Stimulated activated naive B cell treated with anti-CD40 and anti-IgM and Interleukin-4, amounts not matched to agents 10 μg/mL and 1 μg/mL and 100 μg/mL, for 72 hours (primary cell): ENCODE data around the gene SLC9A2.

ENCODE experiments used
- ATAC-seq, 2 donors: fragments of 150-1000 bp; cut with Tn5 transposase; replicated peaks; 2 replicates each; pipeline ENCODE4 v1.10.0; 2021; ENCODE audit warnings: moderate library complexity in 1 of 2
- DNase-seq: peaks from one replicate; pipeline ENCODE4 v3.0.0; 2021
- H3K27ac Mint-ChIP-seq: one replicate; pipeline ENCODE4 v1.8.0; 2022; ENCODE audit warnings: mild to moderate bottlenecking, mixed read lengths
- H3K27me3 Mint-ChIP-seq, 2 donors: one replicate each; pipeline ENCODE4 v1.8.0; 2022; ENCODE audit warnings: mixed read lengths in 2 of 2
- H3K36me3 Mint-ChIP-seq, 2 donors: one replicate each; pipeline ENCODE4 v1.8.0; 2022; ENCODE audit warnings: mixed read lengths in 2 of 2, mild to moderate bottlenecking in 1 of 2
- H3K4me1 Mint-ChIP-seq, 2 donors: one replicate each; pipeline ENCODE4 v1.8.0; 2022; ENCODE audit warnings: mixed read lengths in 2 of 2, mild to moderate bottlenecking in 1 of 2
- H3K4me3 Mint-ChIP-seq, 2 donors: one replicate each; pipeline ENCODE4 v1.8.0; 2022; ENCODE audit warnings: mild to moderate bottlenecking in 2 of 2, mixed read lengths in 2 of 2, moderate library complexity in 1 of 2
- H3K9me3 Mint-ChIP-seq, 2 donors: one replicate each; pipeline ENCODE4 v1.8.0; 2022; ENCODE audit warnings: mixed read lengths in 2 of 2, mild to moderate bottlenecking in 1 of 2

SLC9A2 gene

DNA sequence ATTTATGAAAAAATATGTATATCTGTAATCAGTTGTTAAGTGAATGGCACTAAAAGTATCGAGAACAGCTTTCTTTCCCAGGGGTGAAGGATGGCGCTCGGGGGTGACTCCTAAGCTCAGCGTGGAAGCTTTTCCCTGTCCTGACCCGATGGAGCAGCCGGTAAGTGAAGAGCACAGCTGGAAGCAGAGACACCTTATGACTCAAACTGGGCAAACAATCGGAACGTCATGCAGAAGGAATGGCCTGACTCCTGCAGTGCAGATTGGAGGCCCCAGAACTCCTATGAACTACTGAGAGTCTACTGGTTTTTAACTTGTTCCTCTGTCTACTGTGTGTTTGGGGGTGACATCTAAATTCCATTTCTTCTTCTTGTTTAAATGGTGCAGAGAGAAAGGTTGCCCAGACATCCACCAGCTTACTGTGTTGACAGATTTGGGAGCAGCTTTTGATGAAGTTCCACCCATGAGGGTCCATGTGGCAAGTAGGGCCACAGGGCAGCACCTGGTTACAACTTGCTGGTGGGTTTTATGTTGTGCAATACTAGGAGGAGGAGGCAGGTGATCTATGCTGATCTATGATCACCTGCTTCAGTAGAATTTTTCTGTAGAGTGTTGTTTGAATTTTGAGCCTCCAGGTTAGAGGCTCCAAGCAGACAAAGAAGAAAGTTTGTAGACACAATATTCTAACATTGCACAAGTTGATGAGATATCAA, 89.7 kb downstream of the SLC9A2 start:
- no peak overlapping the region for H3K4me3 Mint-ChIP-seq
- DNase-seq: no peak
- no peak for ATAC-seq
- H3K27ac Mint-ChIP-seq: no peak overlapping the region
- H3K4me1 Mint-ChIP-seq: no peaks in the 10 kb centered on the region
- no peaks in the 10 kb centered on the region for H3K36me3 Mint-ChIP-seq
- H3K27me3 Mint-ChIP-seq: peaks cover 4 to 6% of the 10 kb centered on the region in 2 donors
- no peaks in the 10 kb centered on the region for H3K9me3 Mint-ChIP-seq

DNA sequence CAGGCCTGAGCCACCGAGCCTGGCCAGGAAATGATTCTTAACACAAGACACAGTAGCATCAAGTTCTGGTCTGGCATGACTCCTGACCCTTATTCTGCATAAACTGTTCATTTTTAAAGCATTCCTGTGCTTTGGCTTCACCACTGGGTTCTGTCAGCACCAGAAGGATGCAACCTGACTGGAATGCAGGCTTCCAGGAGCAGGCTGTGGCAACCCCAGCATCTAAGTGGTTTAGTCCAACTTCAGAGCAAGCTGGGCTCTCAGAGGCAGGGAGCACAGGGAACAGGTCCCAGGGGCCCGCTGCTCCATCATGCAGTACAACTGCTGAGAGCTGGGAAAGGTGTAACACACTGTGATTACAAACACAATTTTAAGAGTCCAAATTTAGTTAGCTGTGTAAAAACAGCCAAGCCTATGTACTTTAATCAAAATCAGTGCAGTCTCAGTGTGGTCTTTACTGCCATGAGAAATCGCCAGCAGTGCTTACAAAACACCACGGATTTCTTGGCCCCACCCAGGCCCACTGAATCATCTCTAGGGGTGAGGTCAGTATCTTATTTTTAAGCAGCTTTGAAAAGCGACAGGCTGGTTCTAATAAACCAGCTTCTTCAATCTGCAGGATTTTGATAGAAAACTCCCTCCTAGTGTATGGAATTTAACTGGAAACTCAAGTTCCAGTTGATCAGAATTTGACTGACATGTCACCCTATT, 98.1 kb downstream of the SLC9A2 start:
- ATAC-seq (no peak), DNase-seq (no peak)
- H3K36me3 Mint-ChIP-seq: peaks cover 35 to 51% of the 10 kb centered on the region in 2 donors
- H3K4me3 Mint-ChIP-seq: no peak overlapping the region
- H3K27ac Mint-ChIP-seq: no peak overlapping the region
- H3K4me1 Mint-ChIP-seq: no peaks in the 10 kb centered on the region
- no peaks in the 10 kb centered on the region for H3K27me3 Mint-ChIP-seq
- no peaks in the 10 kb centered on the region for H3K9me3 Mint-ChIP-seq

DNA sequence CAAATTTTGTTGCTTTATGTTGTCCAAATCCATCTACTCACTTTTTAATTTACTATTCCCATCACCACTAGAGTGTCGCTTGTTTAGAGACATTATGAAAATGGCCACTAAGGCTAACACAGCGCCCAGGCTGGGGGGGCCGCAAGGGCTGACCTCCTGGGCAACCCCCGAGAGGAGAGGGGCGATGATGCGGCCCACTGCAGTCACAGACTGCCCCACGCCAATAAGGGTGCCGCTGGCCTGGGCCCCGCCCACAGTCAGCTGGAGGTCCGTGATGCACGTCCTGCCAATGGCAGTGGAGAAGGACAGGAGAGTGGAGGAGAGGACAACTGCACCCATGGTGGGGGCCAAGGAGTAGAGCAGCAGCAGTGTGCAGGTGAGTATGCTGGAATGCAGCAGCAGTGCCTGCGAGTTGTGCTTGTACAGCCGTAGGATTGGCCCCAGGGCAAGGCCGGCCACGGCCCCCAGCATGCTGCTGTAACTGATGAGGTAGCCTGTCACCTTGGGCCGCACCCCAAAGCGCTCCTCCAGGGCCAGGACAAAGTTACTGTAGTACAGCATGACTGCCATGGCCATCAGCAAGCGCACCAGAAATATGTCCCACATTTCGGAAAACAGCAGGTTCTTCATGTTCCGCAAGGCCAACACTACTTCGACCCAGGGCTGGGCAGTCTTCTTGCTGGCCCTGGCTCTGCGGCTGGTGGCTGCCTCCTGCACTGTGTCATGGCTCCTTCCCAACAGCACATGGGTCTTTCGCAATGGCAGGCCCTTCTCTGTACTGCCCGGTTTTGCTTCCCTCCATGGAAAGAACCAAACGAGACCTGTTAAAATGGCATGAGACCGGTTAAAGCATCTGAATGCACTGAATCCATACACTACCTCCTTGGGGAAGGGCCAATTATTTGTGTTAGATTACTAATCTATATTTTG, 99.3 kb downstream of the SLC9A2 start:
- H3K4me1 Mint-ChIP-seq: no peaks in the 10 kb centered on the region
- DNase-seq: no peak

DNA sequence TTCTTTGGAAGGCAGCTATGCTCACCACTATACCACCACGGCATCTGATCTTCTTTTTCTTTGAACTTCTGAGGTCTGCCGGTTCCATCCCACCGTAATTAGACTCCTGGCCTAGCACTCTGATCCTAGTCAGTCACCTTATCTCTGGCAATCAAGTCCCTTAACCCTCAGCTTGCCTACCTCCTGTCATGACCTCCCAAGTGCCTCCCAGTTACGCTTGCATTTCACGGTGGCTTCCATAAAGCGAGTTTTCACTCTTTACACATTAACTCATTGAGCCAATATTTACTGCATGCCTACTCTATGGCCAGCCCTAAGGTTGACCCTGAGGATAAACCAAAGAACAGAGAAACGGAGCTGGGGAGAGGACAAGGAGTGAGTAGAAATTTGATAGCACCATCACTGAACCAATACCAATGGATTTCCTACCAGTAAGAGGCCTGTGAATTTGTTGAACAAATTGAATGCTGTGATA, 104.7 kb downstream of the SLC9A2 start:
- H3K27me3 Mint-ChIP-seq: no peaks in the 10 kb centered on the region
- H3K9me3 Mint-ChIP-seq: no peaks in the 10 kb centered on the region
- ATAC-seq (no peak), DNase-seq (no peak)
- no peak overlapping the region for H3K4me3 Mint-ChIP-seq
- H3K27ac Mint-ChIP-seq: no peak overlapping the region
- H3K4me1 Mint-ChIP-seq: peaks cover 2 to 8% of the 10 kb centered on the region in 2 donors
- H3K36me3 Mint-ChIP-seq: peaks cover 44 to 80% of the 10 kb centered on the region in 2 donors

More for the DNA sequence above, 99.3 kb downstream of the SLC9A2 start:
- Mint-ChIP-seq H3K27ac (no peak overlapping the region), H3K36me3 (peaks cover 45 to 63% of the 10 kb centered on the region in 2 donors), H3K27me3 (no peaks in the 10 kb centered on the region), H3K9me3 (no peaks in the 10 kb centered on the region), H3K4me3 (no peak overlapping the region)
- ATAC-seq: no peak

DNA sequence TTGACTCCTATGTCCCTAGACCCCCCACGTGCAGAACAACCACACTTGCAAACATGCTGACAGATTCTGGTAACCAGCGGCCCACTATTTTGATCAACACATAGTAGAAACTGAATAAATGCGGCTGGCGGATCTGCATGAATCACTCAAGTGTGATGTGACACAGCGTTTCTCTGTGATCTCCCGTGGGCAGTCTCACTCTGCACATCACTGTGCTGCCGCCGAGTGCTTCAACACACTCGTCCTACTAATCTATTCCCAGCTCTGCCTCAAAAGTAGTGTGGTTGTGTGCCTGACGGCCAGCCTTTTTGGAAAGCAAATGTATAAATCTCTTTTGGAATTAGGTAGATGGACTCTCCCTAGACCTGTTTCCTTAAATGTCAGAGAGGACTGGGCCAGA, 105.2 kb downstream of the SLC9A2 start:
- H3K4me1 Mint-ChIP-seq: peaks cover 2 to 8% of the 10 kb centered on the region in 2 donors
- H3K36me3 Mint-ChIP-seq: peaks cover 42 to 76% of the 10 kb centered on the region in 2 donors
- ATAC-seq (no peak), DNase-seq (no peak)
- no peaks in the 10 kb centered on the region for H3K9me3 Mint-ChIP-seq
- no peak overlapping the region for H3K4me3 Mint-ChIP-seq
- no peaks in the 10 kb centered on the region for H3K27me3 Mint-ChIP-seq
- no peak overlapping the region for H3K27ac Mint-ChIP-seq

DNA sequence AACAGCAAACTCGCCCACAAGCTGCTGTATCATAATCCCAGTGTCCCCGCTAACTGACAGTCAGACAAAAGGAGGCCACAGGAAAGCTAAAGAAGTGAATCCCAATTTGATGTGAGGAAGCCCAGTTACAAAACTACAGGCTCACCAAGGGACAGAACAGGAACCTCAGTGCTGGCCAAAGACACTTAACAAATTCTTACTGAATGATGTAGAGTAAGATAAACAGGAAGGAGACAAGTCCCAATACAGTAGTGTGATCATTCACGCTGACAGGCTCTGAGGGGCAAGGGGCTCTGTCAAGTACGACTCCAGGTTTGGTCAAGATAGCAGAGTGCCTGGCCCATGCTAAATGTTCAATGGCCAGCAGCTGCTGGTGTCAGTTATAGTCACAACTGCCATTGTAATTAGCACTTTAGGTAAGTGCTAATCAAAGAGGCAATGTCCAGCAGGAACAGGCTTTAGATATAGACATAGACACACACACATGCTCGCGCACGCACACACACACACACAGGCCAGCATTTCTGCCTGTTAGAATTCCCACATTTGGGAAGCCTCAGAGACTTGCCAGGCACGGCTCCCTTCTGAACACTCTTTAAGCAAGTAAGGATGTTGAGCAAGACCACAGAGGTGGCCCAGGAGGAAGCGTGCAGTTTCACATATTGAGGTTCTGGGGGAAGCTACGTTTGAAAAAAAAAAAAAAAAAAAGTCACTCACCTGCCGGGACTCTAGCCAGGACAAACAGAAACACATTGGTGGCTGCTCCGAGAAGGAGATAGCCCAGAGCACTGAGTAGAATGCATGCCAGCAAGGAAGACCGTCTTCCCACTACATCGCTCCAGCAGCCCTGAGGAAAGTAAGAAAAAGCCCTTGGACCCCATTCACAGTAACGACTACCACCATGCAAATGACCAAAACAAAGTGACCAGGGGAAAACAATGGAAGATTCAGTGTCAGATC, 107.1 kb downstream of the SLC9A2 start:
- Mint-ChIP-seq H3K27ac (no peak overlapping the region), H3K9me3 (no peaks in the 10 kb centered on the region), H3K36me3 (peaks cover 36 to 66% of the 10 kb centered on the region in 2 donors), H3K4me3 (no peak overlapping the region), H3K27me3 (no peaks in the 10 kb centered on the region), H3K4me1 (peaks cover 2 to 8% of the 10 kb centered on the region in 2 donors)
- DNase-seq: no peak
- peak in 1 of 2 donors; percentile 29 for ATAC-seq

DNA sequence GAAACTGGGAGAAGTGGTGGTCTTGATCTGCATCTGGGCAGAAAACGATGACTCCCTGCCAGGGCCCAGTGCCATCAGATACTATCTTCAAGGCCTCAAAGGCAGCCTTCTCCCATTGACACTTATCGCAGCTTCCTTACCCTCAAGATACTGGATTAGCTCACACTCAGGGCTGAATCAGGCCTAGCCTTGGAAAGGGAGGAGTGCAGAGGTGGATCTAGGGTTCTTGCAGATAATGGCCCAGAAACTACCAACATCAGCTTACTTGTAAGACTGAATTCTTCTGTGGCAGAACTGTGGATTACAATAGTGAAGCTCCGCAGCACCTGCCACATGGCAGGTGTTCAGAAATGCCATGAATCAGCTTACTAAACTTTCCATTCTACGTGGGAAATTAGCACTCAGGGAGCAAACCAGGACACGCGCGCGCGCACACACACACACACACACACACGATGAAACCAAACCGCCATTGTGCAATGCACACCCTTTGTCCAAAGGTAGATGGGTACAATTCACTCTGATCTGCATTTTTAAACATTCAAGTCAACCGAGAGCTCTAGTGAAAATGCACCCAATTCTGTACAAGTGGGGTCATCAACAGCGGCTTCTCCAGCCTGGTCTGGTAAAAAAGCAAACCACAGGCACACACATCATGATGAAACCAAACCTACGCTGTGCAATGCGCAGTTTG, 116.2 kb downstream of the SLC9A2 start:
- Mint-ChIP-seq H3K4me3 (peak overlapping the region; percentile 95 to 99), H3K27me3 (no peaks in the 10 kb centered on the region), H3K27ac (no peak overlapping the region)

DNA sequence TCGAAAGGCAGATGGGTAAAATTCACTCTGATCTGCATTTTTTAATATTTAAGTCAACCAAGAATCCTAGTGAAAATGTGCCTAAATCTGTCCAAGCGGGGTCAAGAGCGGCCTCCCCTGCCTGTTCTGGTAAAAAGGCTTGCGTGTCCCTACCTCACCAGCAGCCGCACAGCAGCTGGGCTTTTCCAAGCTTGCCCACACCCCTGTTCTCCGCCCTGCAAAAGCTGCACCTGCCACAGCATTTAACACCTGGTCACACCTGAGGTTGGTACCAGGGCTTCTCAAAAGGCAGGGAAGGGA, 116.7 kb downstream of the SLC9A2 start:
- ATAC-seq: peak; percentile 29 to 33

More for the DNA sequence above, 116.2 kb downstream of the SLC9A2 start:
- ATAC-seq (no peak), DNase-seq (no peak)
- Mint-ChIP-seq H3K9me3 (no peaks in the 10 kb centered on the region), H3K36me3 (peaks cover 10 to 11% of the 10 kb centered on the region in 2 donors), H3K4me1 (peaks cover 17 to 32% of the 10 kb centered on the region in 2 donors)

DNA sequence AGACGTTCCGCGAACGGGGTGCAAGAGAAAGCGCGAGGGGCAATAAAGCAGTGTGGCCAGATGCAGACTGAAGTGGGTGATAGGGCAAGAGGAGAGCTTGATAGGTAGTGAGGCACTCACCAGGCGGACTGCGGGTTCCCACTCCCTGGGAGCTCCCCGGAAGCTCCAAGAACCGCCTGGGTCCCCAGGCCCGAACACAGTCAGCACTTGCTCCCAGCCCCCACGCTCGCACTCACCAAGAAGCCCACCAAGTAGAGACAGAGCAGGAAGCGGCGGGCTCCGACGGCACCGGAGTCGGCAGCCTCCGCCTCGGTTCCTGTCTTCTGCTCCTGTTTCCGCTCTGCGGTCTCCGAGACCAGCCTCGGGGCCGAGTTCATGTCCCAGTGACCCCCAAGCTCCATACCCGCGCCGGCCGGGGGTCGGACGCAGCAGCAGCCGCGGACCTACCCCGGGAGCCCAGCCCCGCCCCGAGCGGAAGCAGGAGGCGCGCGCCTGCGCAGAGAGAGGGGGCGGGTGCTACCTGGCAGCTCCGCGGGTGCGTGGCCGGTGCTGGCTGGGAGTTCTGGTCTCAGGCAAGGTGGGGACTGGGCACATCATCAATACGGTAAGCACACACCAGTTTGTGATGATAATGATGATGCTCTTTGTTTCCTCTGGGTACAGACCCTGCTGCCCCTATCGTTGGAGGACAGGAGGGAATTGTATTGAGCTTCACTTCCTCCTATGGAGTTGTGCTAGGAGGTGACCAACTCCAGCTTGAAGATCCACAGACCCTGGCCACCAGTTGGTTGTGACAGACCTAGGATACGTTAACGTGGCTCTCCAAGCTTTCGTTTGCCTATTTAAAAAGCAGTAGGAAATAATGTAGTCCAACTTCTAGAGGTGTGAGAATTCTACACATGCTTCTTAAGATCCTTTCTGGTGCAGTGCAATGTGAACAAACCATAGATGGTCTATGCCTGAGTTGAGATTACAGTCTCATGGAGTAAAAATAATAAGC, 117.4 kb downstream of the SLC9A2 start:
- Mint-ChIP-seq H3K4me1 (peaks cover 17 to 32% of the 10 kb centered on the region in 2 donors), H3K9me3 (no peaks in the 10 kb centered on the region), H3K27me3 (no peaks in the 10 kb centered on the region), H3K36me3 (peaks cover 2% of the 10 kb centered on the region in 2 donors), H3K27ac (peak overlapping the region; percentile 94), H3K4me3 (peak overlapping the region; percentile 95 to 99)
- DNase-seq: peak; percentile 76
- peak; percentile 94 to 97 for ATAC-seq

More for the DNA sequence above, 116.7 kb downstream of the SLC9A2 start:
- H3K4me3 Mint-ChIP-seq: peak overlapping the region; percentile 95 to 99
- H3K9me3 Mint-ChIP-seq: no peaks in the 10 kb centered on the region
- H3K27me3 Mint-ChIP-seq: no peaks in the 10 kb centered on the region
- H3K36me3 Mint-ChIP-seq: peaks cover 6% of the 10 kb centered on the region in 2 donors
- H3K27ac Mint-ChIP-seq: peak overlapping the region; percentile 94
- DNase-seq: no peak
- peaks cover 17 to 32% of the 10 kb centered on the region in 2 donors for H3K4me1 Mint-ChIP-seq

DNA sequence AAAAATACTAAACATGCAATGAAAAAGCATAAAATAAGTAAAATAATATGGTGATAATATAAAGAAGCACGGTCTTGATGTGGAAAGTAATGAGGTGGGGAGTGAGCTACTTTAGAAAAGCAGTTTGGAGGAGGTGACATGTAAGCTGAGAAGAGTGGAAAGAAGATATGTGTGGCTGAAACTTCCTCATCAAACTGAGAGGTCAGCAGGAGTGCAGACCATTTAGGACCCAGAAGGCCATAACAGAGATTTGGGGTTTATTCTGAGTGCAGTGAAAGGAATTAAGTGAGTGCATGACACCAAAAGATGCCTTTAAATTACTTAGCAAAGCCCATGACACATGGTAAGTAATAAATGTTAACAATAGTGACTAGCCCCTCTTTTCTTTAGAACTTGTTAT, 118.1 kb downstream of the SLC9A2 start:
- Mint-ChIP-seq H3K4me1 (peaks cover 17 to 32% of the 10 kb centered on the region in 2 donors), H3K9me3 (peaks cover 0 to 2% of the 10 kb centered on the region in 2 donors), H3K36me3 (no peaks in the 10 kb centered on the region), H3K4me3 (peak overlapping the region; percentile 58 to 99), H3K27ac (no peak overlapping the region), H3K27me3 (no peaks in the 10 kb centered on the region)
- ATAC-seq (peak in 1 of 2 donors; percentile 22), DNase-seq (no peak)

DNA sequence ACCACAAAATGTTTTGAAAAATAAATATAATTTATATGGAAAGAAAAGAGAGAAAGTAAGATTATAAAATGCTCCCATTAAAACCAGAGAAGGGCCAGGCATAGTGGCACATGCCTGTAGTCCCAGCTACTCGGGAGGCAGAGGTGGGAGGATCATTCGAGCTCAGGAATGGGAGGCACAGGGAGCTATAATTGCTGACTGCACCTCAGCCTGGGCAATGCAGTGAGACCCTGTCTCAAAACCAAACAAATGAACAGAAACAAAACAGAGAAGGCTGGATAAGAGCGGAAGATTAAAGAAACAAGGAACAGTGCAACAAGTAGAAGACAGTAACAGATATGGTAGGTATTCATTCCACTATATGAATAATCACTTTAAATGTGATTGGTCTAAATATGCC, 123.9 kb downstream of the SLC9A2 start:
- Mint-ChIP-seq H3K4me1 (no peaks in the 10 kb centered on the region), H3K27ac (no peak overlapping the region), H3K4me3 (no peak overlapping the region), H3K9me3 (peaks cover 7 to 9% of the 10 kb centered on the region in 2 donors), H3K27me3 (no peaks in the 10 kb centered on the region), H3K36me3 (peaks cover 4 to 10% of the 10 kb centered on the region in 2 donors)
- DNase-seq: no peak
- ATAC-seq: no peak

DNA sequence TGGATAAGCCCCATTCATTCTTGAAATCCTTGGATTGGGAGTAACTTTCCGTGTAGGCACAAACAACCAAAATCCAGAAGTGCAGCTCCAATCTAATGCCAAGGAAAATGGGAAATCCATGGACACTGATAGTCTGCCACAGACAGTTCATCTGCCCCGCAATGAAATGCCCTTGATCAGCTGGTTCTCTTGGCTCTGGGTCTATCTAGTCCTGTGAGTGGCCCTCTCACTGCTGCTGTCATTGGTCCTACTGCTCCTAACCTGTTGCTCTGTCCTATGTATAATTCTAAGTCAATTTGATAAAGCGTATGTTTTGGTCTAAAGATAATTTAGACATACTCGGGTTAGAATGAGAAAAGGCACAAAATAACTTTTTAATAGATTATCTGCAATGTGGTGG, 128.8 kb downstream of the SLC9A2 start:
- H3K9me3 Mint-ChIP-seq: peaks cover 7% of the 10 kb centered on the region in 2 donors
- H3K4me1 Mint-ChIP-seq: peaks cover 0 to 6% of the 10 kb centered on the region in 2 donors
- ATAC-seq (no peak), DNase-seq (no peak)
- H3K27me3 Mint-ChIP-seq: no peaks in the 10 kb centered on the region
- H3K36me3 Mint-ChIP-seq: peaks cover 4 to 10% of the 10 kb centered on the region in 2 donors
- H3K27ac Mint-ChIP-seq: no peak overlapping the region
- H3K4me3 Mint-ChIP-seq: no peak overlapping the region
